ENCODE results near the gene BHMT. TPM values are rescaled to one million over a fixed set of nuclear protein-coding genes. Genes with fewer than 3 reads are reported as not detected.
"Not testable (repeated sequence)": the region's sequence is repeated elsewhere in the genome, so short reads cannot be mapped to it uniquely, and the experiment has no call there.

Gene BHMT
- total RNA-seq, 2 experiments from 2014 or later = not detected

GRCh38 chr5:79149433-79149832 is 37.8 kb downstream of the BHMT start:
- intact Hi-C loops (cut with micrococcal nuclease) = no loop called here
- ChIA-PET CTCF (no interaction called here), POLR2A (no interaction called here)
- Mint-ChIP-seq H3K27ac (no peak overlapping the region), H3K4me1 (ENCODE audit: low read depth) (no peaks in the 10 kb centered on the region), H3K9me3 (no peaks in the 10 kb centered on the region), H3K36me3 (no peaks in the 10 kb centered on the region), H3K4me3 (no peak overlapping the region), H3K27me3 (no peaks in the 10 kb centered on the region)
- DNase-seq = no peak

- Mint-ChIP-seq H3K4me3 (no peak overlapping the region), H3K27me3 (no peaks in the 10 kb centered on the region), H3K36me3 (no peaks in the 10 kb centered on the region), H3K27ac (no peak overlapping the region), H3K9me3 (no peaks in the 10 kb centered on the region), H3K4me1 (ENCODE audit: low read depth) (no peaks in the 10 kb centered on the region)
- no peak for DNase-seq
- intact Hi-C loops (cut with micrococcal nuclease) = no loop called here
- CTCF ChIA-PET = no interaction called here
- POLR2A ChIA-PET = interaction anchor here (0.7 kb wide), 1 partner anchor 754 kb away, joined by 4 read pairs; no protein-coding TSS in a partner anchor
These were observed 40.5 kb downstream of the BHMT start for GRCh38 chr5:79151942-79152671.

DNA sequence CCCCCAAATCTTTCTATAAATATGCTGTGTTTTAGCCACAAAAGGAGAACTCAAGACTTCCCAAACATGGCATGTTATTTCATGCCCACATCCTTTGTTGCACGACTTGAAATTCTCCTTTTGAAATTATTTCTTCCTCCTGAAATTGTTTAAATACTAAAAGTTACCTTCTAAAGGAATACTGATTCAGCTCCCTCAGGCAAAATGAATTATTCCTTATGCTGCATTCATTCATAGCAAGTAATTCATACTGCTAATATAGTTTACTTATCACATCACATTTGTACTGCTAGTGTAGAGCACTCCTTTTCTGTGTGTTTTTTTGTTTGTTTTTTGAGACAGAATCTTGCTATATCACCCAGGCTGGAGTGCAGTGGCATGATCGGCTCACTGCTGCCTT is 45.7 kb downstream of the BHMT start:
- intact Hi-C loops (cut with micrococcal nuclease) = no loop called here
- CTCF ChIA-PET = interaction anchor here (2.5 kb wide), 1 partner anchor 24 kb away, joined by 16 read pairs; no protein-coding TSS in a partner anchor
- H3K9me3 Mint-ChIP-seq = no peaks in the 10 kb centered on the region

DNA sequence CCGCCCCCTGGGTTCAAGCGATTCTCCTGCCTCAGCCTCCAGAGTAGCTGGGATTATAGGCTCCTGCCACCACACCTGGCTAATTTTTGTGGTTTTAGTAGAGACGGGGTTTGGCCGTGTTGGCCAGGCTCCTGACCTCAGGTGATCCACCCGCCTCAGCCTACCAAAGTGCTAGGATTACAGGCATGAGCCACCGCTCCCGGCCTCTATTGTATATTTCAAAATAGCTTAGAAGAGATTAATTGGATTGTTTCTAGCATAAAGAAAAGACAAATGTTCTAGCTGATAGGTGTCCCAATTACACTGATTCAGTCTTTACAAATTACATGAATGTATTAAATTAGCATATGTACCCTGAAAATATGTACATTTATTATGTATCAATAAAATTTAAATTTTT is 50.0 kb downstream of the BHMT start:
- H3K9me3 Mint-ChIP-seq; H3K27ac Mint-ChIP-seq; DNase-seq; H3K4me3 Mint-ChIP-seq; POLR2A ChIA-PET; H3K27me3 Mint-ChIP-seq; H3K4me1 Mint-ChIP-seq (ENCODE audit: low read depth); H3K36me3 Mint-ChIP-seq; intact Hi-C loops (cut with micrococcal nuclease); CTCF ChIA-PET: not testable (repeated sequence)

More for the DNA sequence above, 45.7 kb downstream of the BHMT start:
- H3K36me3 Mint-ChIP-seq = no peaks in the 10 kb centered on the region
- no peak overlapping the region for H3K4me3 Mint-ChIP-seq
- no peak for DNase-seq
- no peak overlapping the region for H3K27ac Mint-ChIP-seq
- peaks cover 6% of the 10 kb centered on the region for H3K27me3 Mint-ChIP-seq
- POLR2A ChIA-PET = no interaction called here
- no peaks in the 10 kb centered on the region for H3K4me1 Mint-ChIP-seq (ENCODE audit: low read depth)

DNA sequence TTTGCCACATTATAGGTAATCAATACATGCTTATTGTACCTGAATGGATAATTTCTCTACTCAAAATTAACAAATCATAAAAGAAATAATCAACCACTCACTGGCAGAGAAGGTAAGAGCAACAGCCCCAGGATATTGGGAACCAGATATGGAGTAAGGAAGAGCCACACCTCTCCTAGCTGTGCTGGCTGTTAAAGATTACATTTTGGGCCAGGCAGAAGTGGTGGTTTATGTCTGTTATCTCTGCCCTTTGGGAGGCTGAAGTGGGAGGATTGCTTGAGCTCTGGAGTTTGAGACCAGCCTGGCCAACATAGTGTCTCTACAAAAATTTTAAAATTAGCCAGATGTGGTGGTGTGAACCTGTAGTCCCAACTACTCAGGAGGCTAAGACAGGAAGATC is 56.4 kb downstream of the BHMT start:
- Mint-ChIP-seq H3K36me3 (no peaks in the 10 kb centered on the region), H3K27ac (no peak overlapping the region), H3K4me3 (no peak overlapping the region), H3K9me3 (no peaks in the 10 kb centered on the region), H3K4me1 (ENCODE audit: low read depth) (no peaks in the 10 kb centered on the region), H3K27me3 (no peaks in the 10 kb centered on the region)
- no peak for DNase-seq
- CTCF ChIA-PET = no interaction called here
- intact Hi-C loops (cut with micrococcal nuclease) = no loop called here
- POLR2A ChIA-PET = no interaction called here

GRCh38 chr5:79170661-79171060 is 59.1 kb downstream of the BHMT start:
- Mint-ChIP-seq H3K36me3 (no peaks in the 10 kb centered on the region), H3K27me3 (no peaks in the 10 kb centered on the region), H3K27ac (no peak overlapping the region), H3K9me3 (no peaks in the 10 kb centered on the region), H3K4me3 (no peak overlapping the region), H3K4me1 (ENCODE audit: low read depth) (no peaks in the 10 kb centered on the region)
- ChIA-PET CTCF (no interaction called here), POLR2A (no interaction called here)
- intact Hi-C loops (cut with micrococcal nuclease) = no loop called here
- DNase-seq = no peak

- POLR2A ChIA-PET = no interaction called here
- CTCF ChIA-PET = no interaction called here
- no peak overlapping the region for H3K27ac Mint-ChIP-seq
- no peaks in the 10 kb centered on the region for H3K4me1 Mint-ChIP-seq (ENCODE audit: low read depth)
- no peaks in the 10 kb centered on the region for H3K27me3 Mint-ChIP-seq
- no peaks in the 10 kb centered on the region for H3K36me3 Mint-ChIP-seq
- intact Hi-C loops (cut with micrococcal nuclease) = no loop called here
- no peak overlapping the region for H3K4me3 Mint-ChIP-seq
- no peaks in the 10 kb centered on the region for H3K9me3 Mint-ChIP-seq
- DNase-seq = no peak
These were observed 60.1 kb downstream of the BHMT start for GRCh38 chr5:79171635-79172245.

DNA sequence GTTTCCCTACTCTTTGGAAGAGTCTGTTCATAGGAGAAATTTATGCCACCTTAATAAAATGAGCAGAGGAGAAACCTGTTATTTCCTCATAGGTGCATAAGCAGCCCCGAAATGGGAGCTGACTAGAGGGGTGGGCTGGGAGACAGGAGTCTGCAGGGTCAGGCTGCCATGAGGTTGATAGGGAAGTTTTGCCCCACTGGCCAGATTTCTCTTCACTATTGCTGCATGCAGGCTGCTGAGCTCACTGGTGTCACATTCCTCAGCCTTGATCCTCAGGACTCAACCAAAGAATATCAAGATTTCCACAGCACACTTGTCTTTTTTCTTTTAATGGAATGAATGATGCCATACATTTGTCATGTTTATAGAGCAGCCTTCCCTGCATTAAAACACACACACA is 60.7 kb downstream of the BHMT start:
- H3K9me3 Mint-ChIP-seq = no peaks in the 10 kb centered on the region

DNA sequence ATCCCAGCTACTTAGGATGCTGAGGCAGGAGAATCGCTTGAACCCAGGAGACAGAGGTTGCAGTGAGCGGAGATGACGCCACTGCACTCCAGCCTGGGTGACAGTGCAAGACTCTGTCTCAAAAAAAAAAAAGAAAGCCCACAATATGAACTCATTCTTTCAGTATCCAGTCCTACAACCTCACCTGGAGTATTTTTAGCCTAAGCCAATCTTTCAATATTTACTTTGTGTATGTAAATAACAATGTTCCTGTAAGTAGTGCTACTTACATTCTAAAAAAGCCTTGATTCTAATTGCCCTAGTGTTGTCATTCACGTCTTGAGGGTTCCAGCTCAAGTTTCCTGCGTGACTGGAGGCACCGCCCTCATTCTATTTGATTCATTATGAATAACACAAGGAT is 62.0 kb downstream of the BHMT start:
- ChIA-PET CTCF (no interaction called here), POLR2A (no interaction called here)
- Mint-ChIP-seq H3K4me1 (ENCODE audit: low read depth) (no peaks in the 10 kb centered on the region), H3K27ac (no peak overlapping the region), H3K4me3 (no peak overlapping the region), H3K27me3 (no peaks in the 10 kb centered on the region), H3K36me3 (no peaks in the 10 kb centered on the region), H3K9me3 (no peaks in the 10 kb centered on the region)
- no peak for DNase-seq
- intact Hi-C loops (cut with micrococcal nuclease) = no loop called here

More for the DNA sequence above, 60.7 kb downstream of the BHMT start:
- Mint-ChIP-seq H3K4me1 (ENCODE audit: low read depth) (no peaks in the 10 kb centered on the region), H3K4me3 (no peak overlapping the region), H3K27ac (no peak overlapping the region), H3K36me3 (no peaks in the 10 kb centered on the region), H3K27me3 (no peaks in the 10 kb centered on the region)
- no peak for DNase-seq
- CTCF ChIA-PET = interaction anchor here (0.6 kb wide), 1 partner anchor 28 kb away, joined by 3 read pairs; no protein-coding TSS in a partner anchor
- POLR2A ChIA-PET = no interaction called here
- intact Hi-C loops (cut with micrococcal nuclease) = no loop called here

- H3K9me3 Mint-ChIP-seq; H3K4me3 Mint-ChIP-seq; intact Hi-C loops (cut with micrococcal nuclease); POLR2A ChIA-PET; DNase-seq; H3K36me3 Mint-ChIP-seq; H3K27me3 Mint-ChIP-seq; CTCF ChIA-PET; H3K27ac Mint-ChIP-seq; H3K4me1 Mint-ChIP-seq (ENCODE audit: low read depth): not testable (repeated sequence)
These were observed 68.8 kb downstream of the BHMT start for GRCh38 chr5:79180449-79180848.

DNA sequence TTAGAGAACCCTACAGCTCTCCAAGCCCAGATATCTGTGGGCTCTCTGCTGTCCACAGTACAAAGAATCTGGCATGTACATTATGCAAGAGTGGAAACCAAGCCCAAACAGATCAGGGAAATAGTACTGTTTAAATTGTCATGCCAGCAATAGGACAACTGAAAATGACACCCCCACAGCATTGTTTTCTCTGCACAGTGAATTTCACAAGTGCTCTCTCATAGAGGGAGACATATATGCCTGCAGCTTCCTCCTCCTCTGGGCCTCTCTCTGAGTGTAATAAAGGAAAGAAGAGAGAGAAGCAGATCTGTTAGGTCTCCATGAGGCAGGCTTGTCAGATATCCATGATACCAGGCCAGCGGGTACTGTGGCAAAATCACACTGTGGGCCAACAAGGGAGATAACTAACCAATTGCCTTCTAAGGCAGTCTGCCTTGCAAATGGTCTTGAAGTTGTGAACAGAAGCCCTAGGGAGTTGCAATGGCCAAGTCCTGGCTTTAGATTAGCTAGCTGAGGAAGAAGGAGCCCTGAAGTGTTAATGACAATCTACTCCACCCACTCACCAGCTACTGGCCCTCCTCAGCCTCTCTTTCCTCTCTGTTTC is 69.9 kb downstream of the BHMT start:
- Mint-ChIP-seq H3K4me3 (no peak overlapping the region), H3K4me1 (ENCODE audit: low read depth) (no peaks in the 10 kb centered on the region), H3K27me3 (no peaks in the 10 kb centered on the region), H3K27ac (no peak overlapping the region), H3K9me3 (no peaks in the 10 kb centered on the region), H3K36me3 (no peaks in the 10 kb centered on the region)
- intact Hi-C loops (cut with micrococcal nuclease) = no loop called here
- no peak for DNase-seq
- ChIA-PET CTCF (no interaction called here), POLR2A (no interaction called here)
